ENCODE results near the gene GPR156. TPM values are rescaled to one million over a fixed set of nuclear protein-coding genes. Genes with fewer than 3 reads are reported as not detected.
"Not testable (repeated sequence)": the region's sequence is repeated elsewhere in the genome, so short reads cannot be mapped to it uniquely, and the experiment has no call there.

Gene GPR156
- total RNA-seq, 1 donor from 2014 or later = 0.48 TPM

- H3K4me1 Mint-ChIP-seq (ENCODE audit: unreplicated experiment) = peaks cover 11% of the 10 kb centered on the region
- H3K27me3 Mint-ChIP-seq (ENCODE audit: unreplicated experiment) = no peaks in the 10 kb centered on the region
- peaks cover 3% of the 10 kb centered on the region for H3K9me3 Mint-ChIP-seq (ENCODE audit: unreplicated experiment)
- TF ChIP-seq, protein P1, sequence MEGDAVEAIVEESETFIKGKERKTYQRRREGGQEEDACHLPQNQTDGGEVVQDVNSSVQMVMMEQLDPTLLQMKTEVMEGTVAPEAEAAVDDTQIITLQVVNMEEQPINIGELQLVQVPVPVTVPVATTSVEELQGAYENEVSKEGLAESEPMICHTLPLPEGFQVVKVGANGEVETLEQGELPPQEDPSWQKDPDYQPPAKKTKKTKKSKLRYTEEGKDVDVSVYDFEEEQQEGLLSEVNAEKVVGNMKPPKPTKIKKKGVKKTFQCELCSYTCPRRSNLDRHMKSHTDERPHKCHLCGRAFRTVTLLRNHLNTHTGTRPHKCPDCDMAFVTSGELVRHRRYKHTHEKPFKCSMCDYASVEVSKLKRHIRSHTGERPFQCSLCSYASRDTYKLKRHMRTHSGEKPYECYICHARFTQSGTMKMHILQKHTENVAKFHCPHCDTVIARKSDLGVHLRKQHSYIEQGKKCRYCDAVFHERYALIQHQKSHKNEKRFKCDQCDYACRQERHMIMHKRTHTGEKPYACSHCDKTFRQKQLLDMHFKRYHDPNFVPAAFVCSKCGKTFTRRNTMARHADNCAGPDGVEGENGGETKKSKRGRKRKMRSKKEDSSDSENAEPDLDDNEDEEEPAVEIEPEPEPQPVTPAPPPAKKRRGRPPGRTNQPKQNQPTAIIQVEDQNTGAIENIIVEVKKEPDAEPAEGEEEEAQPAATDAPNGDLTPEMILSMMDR (IDR thresholded peaks at IDR 0.05) = no peak
- DNase-seq (ENCODE audit: extremely low spot score, unreplicated experiment) = no peak
- H3K4me3 Mint-ChIP-seq (ENCODE audit: unreplicated experiment) = no peak overlapping the region
- no peak overlapping the region for H3K27ac Mint-ChIP-seq (ENCODE audit: unreplicated experiment)
- no peaks in the 10 kb centered on the region for H3K36me3 Mint-ChIP-seq (ENCODE audit: unreplicated experiment)
Measured at GRCh38 chr3:120227710-120228347, 57.2 kb downstream of the GPR156 start.

DNA sequence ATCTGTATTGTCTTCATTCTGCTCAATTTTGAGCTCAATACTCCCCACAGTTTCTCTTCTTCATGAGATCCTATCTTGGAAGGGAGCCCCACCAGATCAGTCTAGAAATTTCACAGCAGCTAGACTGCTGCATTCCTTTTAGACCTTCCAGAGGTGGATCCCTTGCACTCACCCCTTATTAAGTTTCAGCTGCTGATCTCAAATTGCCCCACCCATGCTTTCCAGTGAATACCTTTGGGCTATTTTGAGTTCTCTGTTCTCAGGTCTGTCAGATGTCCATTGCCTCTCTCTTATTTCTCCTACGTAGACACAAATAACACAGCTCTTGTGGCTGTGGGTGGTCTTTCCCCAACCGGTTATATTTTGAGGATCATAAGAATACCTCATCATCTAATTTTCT, 60.8 kb downstream of the GPR156 start:
- no peaks in the 10 kb centered on the region for H3K9me3 Mint-ChIP-seq (ENCODE audit: unreplicated experiment)
- H3K27me3 Mint-ChIP-seq (ENCODE audit: unreplicated experiment) = no peaks in the 10 kb centered on the region
- no peak overlapping the region for H3K27ac Mint-ChIP-seq (ENCODE audit: unreplicated experiment)
- H3K4me3 Mint-ChIP-seq (ENCODE audit: unreplicated experiment) = no peak overlapping the region
- no peak for DNase-seq (ENCODE audit: extremely low spot score, unreplicated experiment)
- H3K4me1 Mint-ChIP-seq (ENCODE audit: unreplicated experiment) = peaks cover 11% of the 10 kb centered on the region
- H3K36me3 Mint-ChIP-seq (ENCODE audit: unreplicated experiment) = no peaks in the 10 kb centered on the region
- TF ChIP-seq, protein P1 (IDR thresholded peaks at IDR 0.05) = no peak

GRCh38 chr3:120218981-120219380, 66.0 kb downstream of the GPR156 start:
- no peak for DNase-seq (ENCODE audit: extremely low spot score, unreplicated experiment)
- no peaks in the 10 kb centered on the region for H3K9me3 Mint-ChIP-seq (ENCODE audit: unreplicated experiment)
- H3K4me1 Mint-ChIP-seq (ENCODE audit: unreplicated experiment) = peaks cover 5% of the 10 kb centered on the region
- TF ChIP-seq, protein P1 (IDR thresholded peaks at IDR 0.05) = no peak
- H3K27ac Mint-ChIP-seq (ENCODE audit: unreplicated experiment) = no peak overlapping the region
- H3K4me3 Mint-ChIP-seq (ENCODE audit: unreplicated experiment) = no peak overlapping the region
- no peaks in the 10 kb centered on the region for H3K36me3 Mint-ChIP-seq (ENCODE audit: unreplicated experiment)
- H3K27me3 Mint-ChIP-seq (ENCODE audit: unreplicated experiment) = no peaks in the 10 kb centered on the region

- peaks cover 14% of the 10 kb centered on the region for H3K4me1 Mint-ChIP-seq (ENCODE audit: unreplicated experiment)
- not testable (repeated sequence) for H3K4me3 Mint-ChIP-seq (ENCODE audit: unreplicated experiment); H3K9me3 Mint-ChIP-seq (ENCODE audit: unreplicated experiment); H3K27me3 Mint-ChIP-seq (ENCODE audit: unreplicated experiment); H3K36me3 Mint-ChIP-seq (ENCODE audit: unreplicated experiment); H3K27ac Mint-ChIP-seq (ENCODE audit: unreplicated experiment); DNase-seq (ENCODE audit: extremely low spot score, unreplicated experiment)
Measured at GRCh38 chr3:120216633-120217032, 68.4 kb downstream of the GPR156 start.

GRCh38 chr3:120214176-120214575, 70.8 kb downstream of the GPR156 start:
- no peak for DNase-seq (ENCODE audit: extremely low spot score, unreplicated experiment)
- no peak overlapping the region for H3K27ac Mint-ChIP-seq (ENCODE audit: unreplicated experiment)
- H3K4me3 Mint-ChIP-seq (ENCODE audit: unreplicated experiment) = no peak overlapping the region

More at GRCh38 chr3:120214176-120214575, 70.8 kb downstream of the GPR156 start:
- H3K9me3 Mint-ChIP-seq (ENCODE audit: unreplicated experiment) = no peaks in the 10 kb centered on the region
- H3K4me1 Mint-ChIP-seq (ENCODE audit: unreplicated experiment) = peaks cover 14% of the 10 kb centered on the region
- no peaks in the 10 kb centered on the region for H3K27me3 Mint-ChIP-seq (ENCODE audit: unreplicated experiment)
- TF ChIP-seq, protein P1 (IDR thresholded peaks at IDR 0.05) = no peak
- no peaks in the 10 kb centered on the region for H3K36me3 Mint-ChIP-seq (ENCODE audit: unreplicated experiment)

Data from osteocyte (in vitro differentiated cells).